ENCODE data around the gene KRTAP5-1.

The KRTAP5-1 gene

GRCh38 chr11:1542267-1542666, 42.8 kb downstream of the KRTAP5-1 start:
- DNase-seq, result no peak

GRCh38 chr11:1541474-1542204, 43.4 kb downstream of the KRTAP5-1 start:
- DNase-seq, result no peak

DNA sequence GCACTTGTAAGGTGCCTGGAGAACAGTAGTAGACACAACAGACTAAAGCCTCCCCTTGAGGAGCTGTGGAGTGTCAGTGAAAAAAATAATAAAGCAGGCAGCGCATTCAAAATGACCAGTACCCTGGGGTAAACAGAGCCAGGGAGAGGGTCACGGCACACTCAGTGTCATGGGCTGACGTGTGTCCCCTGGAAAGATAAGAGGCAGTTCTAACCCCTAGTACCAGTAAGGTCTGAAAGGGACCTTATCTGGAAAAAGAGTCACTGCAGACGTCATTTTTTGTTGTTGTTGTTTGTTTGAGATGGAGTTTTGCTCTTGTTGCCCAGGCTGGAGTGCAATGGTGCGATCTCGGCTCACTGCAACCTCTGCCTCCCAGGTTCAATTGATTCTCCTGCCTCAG, 45.0 kb downstream of the KRTAP5-1 start:
- no peak for DNase-seq

- DNase-seq, result no peak
Observed at GRCh38 chr11:1538153-1538552, 46.9 kb downstream of the KRTAP5-1 start.

DNA sequence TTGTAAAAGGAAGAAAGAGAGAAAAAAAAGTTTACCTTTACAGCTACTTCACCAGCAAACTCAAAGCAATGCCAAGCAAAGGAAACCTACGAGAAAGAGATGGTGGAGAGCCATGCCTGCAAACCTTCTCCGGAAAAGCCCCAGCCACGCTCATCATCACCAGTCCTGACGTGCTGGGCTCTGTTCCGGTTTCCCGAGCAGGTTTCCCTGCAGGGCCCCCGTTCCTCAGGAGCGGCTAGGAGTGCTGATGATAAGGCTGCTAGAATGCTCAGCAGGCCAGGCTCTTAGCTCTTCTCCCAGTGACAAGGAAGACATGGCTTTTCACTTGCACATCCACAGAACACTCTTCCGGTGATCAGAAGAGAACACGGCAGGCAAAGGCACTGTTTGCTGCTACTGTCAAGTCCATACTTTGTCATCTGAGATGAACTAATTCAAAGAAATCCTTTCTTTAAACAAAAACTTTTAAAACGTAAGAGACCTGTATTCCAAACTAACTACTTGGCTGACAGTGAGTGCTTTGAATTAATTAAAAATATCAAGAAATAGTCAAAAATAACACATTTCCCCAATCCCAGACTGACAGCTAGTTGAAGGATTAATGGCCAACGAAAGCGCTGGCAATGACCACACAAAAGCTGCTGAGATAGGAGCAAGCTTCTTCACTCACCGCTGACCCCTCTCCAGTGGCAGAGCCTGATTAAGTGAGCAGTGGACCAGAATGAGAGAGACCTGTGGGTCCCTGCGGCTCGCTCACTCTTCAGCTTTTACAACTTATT, 48.8 kb downstream of the KRTAP5-1 start:
- no peak for DNase-seq

DNA sequence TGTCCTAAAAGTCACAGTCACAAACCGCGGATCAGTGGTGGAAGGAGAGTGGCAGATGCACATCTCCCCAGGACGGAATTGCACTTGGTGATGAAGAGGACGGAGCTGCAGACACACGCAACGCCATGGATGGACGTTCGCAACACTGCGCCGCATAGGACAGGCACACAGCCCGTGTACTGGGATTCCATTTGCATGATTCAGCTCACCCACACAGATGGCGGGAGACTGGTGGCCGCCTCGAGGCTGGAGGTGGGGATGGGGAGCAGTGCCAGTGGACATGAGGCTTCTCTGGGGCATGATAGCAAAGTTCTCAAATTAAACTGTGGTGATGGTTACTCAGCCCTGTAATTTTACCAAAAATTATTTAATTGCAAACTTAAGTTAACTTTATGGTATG, 50.4 kb downstream of the KRTAP5-1 start:
- DNase-seq, result no peak

Measured in NCI-H2227 treated with DMSO at 0.1 percent for 48 hours (cell line).